SJSA1 (cell line): ENCODE results near the gene RASAL1. TPM values are rescaled to one million over a fixed set of nuclear protein-coding genes. Genes with fewer than 3 reads are reported as not detected.
A peak's percentile ranks its signal among the peaks of the same experiment; 100 is the strongest.

Experiments used
- DNase-seq, 2 experiments: peaks; one replicate each; pipeline ENCODE4 v3.0.0-alpha.2; 2015 to 2020; ENCODE audit warnings: low spot score in 2 of 2, low read depth in 1 of 2
- H3K27ac ChIP-seq: fragments of 250-450 bp; sonication (Bioruptor Pico); 2 replicates; pipeline ENCODE4 v1.5.1; 2020; ENCODE audit warnings: mild to moderate bottlenecking, moderate library complexity
- H3K27me3 ChIP-seq: fragments of 250-450 bp; sonication (Bioruptor Pico); replicated peaks from 2 replicates; pipeline ENCODE4 v1.5.1; 2020; ENCODE audit warnings: mild to moderate bottlenecking, moderate library complexity
- H3K36me3 ChIP-seq: fragments of 250-450 bp; sonication (Bioruptor Pico); 2 replicates; pipeline ENCODE4 v1.5.1; 2020; ENCODE audit warnings: mild to moderate bottlenecking
- H3K4me1 ChIP-seq: fragments of 250-450 bp; sonication (Bioruptor Pico); replicated peaks from 2 replicates; pipeline ENCODE4 v1.6.1; 2021; ENCODE audit warnings: mild to moderate bottlenecking
- H3K4me3 ChIP-seq: fragments of 250-450 bp; sonication (Bioruptor Pico); 2 replicates; pipeline ENCODE4 v1.5.1; 2020; ENCODE audit warnings: mild to moderate bottlenecking
- H3K9me3 ChIP-seq: fragments of 250-450 bp; sonication (Bioruptor Pico); replicated peaks from 2 replicates; pipeline ENCODE4 v1.5.1; 2020; ENCODE audit warnings: mild to moderate bottlenecking
- total RNA-seq: library from RNA; depleted of rRNA; stranded (reverse); fragments of >200 nt; shearing (Covaris generic); gene quantifications from 2 replicates; pipeline ENCODE4 v1.2.3, GENCODE V29; 2014; rRNA removed

RASAL1 gene
- total RNA-seq, result not detected in 2 replicates

DNA sequence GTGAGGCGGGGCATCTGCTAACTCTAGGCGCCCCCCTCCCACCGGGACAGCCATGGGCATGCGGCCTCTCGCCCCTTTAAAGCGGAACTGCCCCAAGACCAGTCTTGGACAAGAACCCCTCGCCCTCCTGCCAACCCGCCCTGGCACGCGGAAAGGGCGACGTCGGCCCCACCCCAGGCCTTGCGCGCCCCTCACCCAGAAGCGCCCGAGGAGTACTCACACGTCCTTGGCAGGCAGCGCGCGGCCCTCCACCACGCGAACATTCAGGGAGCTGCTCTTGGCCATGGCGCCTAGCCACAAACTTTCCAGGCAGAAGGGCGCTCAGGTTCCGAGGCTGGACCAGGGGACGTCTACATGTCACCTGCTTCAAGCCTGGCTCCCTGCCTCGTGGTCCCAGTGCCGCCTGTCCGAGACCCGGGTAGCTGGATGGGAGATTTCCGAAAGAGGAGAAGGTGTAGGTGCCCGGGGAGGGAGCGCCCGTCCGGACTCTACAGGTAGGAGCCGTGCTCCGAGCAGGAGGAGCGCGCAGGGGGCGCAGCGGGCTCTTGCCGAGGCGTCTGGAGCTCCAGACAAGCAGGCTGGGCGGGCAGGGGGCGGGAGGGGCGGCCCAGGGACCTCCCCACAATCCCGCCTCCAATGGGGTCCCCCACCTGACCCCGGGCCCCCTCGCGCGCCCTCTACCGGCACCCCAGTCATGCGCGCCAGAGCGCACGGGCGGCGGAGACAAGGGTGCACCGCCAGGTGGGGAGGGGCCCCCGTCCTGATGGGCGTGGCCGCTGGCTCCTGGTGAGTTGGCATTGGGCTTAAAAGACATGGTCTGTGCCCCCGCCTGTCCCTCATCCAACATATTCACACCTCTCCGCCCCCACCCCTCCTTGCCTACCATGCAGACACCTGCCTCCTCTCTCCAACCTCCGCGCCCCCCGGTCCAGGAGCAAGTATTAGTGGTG is at the start of gene RASAL1:
TSS of gene RASAL1 (minus strand) at position 584 of the 950 bp plus-strand sequence. CDS start at position 285, 299 bp downstream.
- no peaks in the 10 kb centered on the region; the same call in 1 of the 2 replicates for H3K27me3 ChIP-seq
- H3K36me3 ChIP-seq, result no peaks in the 10 kb centered on the region

DNA sequence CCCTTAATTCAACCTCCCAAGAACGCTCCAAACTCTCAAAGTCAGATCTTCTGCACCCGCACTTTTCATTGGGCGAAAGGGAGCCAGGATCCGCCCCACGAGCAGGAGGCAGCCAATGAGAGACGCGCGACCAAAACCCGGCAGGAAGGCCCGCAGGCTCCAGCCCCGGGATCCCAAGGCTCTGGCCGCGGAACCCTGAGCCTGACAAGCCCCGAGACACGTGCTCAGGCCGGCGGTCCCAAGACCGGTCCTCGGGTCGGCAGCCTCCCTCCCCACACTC is 49.3 kb upstream of the RASAL1 start:
- peak; percentile 89 to 96 for DNase-seq
- H3K27me3 ChIP-seq, result no peaks in the 10 kb centered on the region
- H3K4me1 ChIP-seq, result peaks cover 31% of the 10 kb centered on the region
- peak overlapping the region; percentile 97 for H3K27ac ChIP-seq
- H3K9me3 ChIP-seq, result no peaks in the 10 kb centered on the region
- peaks cover 52% of the 10 kb centered on the region for H3K36me3 ChIP-seq
- peak overlapping the region; percentile 93 for H3K4me3 ChIP-seq

More for the DNA sequence above, at the start of gene RASAL1:
- no peak for DNase-seq
- Histone ChIP-seq H3K9me3 (no peaks in the 10 kb centered on the region), H3K4me1 (no peaks in the 10 kb centered on the region), H3K4me3 (no peak within 1 kb of the TSS), H3K27ac (no peak within 1 kb of the TSS)

GRCh38 chr12:113184098-113184899 is 48.7 kb upstream of the RASAL1 start:
- peaks cover 56% of the 10 kb centered on the region for H3K36me3 ChIP-seq
- no peaks in the 10 kb centered on the region for H3K27me3 ChIP-seq
- H3K27ac ChIP-seq, result peak overlapping the region; percentile 97
- H3K4me3 ChIP-seq, result peak overlapping the region; percentile 93
- DNase-seq, result no peak
- H3K4me1 ChIP-seq, result peaks cover 31% of the 10 kb centered on the region
- no peaks in the 10 kb centered on the region for H3K9me3 ChIP-seq

GRCh38 chr12:113183030-113183589 is 47.5 kb upstream of the RASAL1 start:
- Histone ChIP-seq H3K4me1 (peaks cover 28% of the 10 kb centered on the region), H3K9me3 (no peaks in the 10 kb centered on the region), H3K36me3 (peaks cover 59% of the 10 kb centered on the region), H3K27me3 (no peaks in the 10 kb centered on the region), H3K27ac (no peak overlapping the region), H3K4me3 (no peak overlapping the region)
- no peak for DNase-seq

DNA sequence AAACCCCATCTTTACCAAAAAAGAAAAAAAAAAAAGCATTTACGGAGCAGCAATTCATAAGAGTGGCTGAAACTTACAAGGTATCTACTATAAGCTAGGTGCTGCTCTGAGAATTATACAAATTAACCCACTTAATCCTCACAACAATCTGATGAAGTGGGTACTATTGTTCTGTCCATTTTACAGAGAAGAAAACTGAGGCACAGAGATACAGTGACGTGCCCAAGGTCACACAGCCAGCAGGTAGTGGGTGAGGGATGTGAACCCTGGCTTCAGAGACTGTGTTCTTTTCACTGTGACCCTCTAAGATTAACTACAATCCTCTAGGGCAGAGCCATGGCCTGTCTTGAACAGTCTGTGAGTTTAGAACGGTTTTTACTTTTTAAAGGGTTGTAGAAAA is 46.4 kb upstream of the RASAL1 start:
- Histone ChIP-seq H3K36me3 (peaks cover 64% of the 10 kb centered on the region), H3K27me3 (no peaks in the 10 kb centered on the region), H3K27ac (no peak overlapping the region), H3K4me3 (no peak overlapping the region), H3K4me1 (peaks cover 16% of the 10 kb centered on the region), H3K9me3 (no peaks in the 10 kb centered on the region)
- DNase-seq, result no peak

DNA sequence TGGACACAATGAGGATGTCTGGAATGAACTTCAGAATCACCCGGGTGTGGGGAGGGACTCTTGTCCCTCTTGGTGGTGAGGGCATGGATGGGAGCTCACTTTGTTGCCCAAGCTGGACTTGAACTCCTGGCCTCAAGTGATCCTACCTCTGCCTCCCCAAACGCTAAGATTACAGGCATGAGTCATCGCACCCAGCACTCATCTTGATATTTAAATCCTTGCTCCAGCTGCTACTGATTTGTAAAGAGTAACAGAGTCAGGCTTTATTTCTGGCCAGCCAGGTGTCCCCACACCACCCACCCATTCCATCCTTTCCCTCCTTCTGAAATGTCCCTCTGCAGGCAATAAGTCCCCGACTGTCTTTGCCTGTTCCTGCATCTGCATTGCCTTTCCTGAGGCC is 44.8 kb upstream of the RASAL1 start:
- Histone ChIP-seq H3K9me3 (no peaks in the 10 kb centered on the region), H3K27ac (no peak overlapping the region), H3K4me1 (peaks cover 6% of the 10 kb centered on the region; the same call in 1 of the 2 replicates), H3K36me3 (peaks cover 65% of the 10 kb centered on the region), H3K4me3 (no peak overlapping the region), H3K27me3 (no peaks in the 10 kb centered on the region)
- DNase-seq, result no peak

GRCh38 chr12:113179023-113179422 is 43.5 kb upstream of the RASAL1 start:
- no peak overlapping the region for H3K27ac ChIP-seq
- H3K9me3 ChIP-seq, result 0 out of 2 replicates have a peak, but pooled peaks cover 2% of the 10 kb centered on the region
- H3K36me3 ChIP-seq, result peaks cover 71% of the 10 kb centered on the region

DNA sequence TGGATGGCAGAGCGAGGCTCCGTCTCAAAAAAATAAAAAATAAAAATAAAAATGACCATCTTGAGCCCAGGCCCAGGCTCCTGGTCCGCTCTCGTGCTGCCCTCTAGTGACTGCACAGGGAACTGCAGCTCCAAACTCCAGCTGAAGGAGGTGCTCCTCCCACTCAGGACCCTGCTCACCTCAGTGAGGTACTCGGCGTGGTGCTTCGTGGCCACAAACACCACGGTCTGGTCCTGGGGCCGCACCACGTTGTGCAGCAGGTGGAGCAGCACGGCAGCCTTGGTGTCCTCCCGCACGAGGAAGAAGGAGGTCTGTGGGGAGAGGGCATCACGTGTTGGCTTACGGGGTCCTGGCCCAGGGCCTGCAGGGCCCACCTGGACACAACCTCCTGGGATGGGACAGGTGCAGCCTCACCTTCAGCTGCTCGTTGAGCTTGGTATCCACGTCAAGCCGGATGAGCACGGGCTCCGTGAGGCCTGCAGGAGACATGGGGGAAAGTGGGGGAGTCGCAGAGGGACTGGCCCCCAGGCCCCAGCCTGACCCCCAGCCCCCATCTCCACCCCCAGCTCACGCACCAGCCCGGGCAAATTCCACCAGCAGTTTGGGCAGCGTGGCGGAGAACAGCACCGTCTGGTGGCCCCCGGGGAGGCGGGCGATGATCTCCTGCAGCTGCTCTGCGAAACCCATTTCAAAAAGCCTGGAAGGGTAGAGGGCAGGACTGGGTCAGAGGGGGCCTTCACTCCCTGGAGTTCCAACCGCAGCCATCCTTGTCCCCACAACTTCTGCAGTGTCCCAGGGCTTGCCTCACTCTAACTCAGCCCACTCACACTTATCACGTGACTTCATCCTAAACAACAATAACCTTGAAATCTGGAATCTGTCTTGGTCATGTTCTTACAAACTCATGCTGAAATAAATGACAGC is 39.2 kb upstream of the RASAL1 start:
- Histone ChIP-seq H3K27me3 (no peaks in the 10 kb centered on the region; the same call in 1 of the 2 replicates), H3K4me1 (no peaks in the 10 kb centered on the region), H3K4me3 (no peak overlapping the region), H3K36me3 (peaks cover 89% of the 10 kb centered on the region), H3K9me3 (0 out of 2 replicates have a peak, but pooled peaks cover 2% of the 10 kb centered on the region), H3K27ac (no peak overlapping the region)
- DNase-seq, result peak; percentile 53 to 76

More at GRCh38 chr12:113179023-113179422, 43.5 kb upstream of the RASAL1 start:
- no peak overlapping the region for H3K4me3 ChIP-seq
- no peaks in the 10 kb centered on the region for H3K27me3 ChIP-seq
- DNase-seq, result no peak
- H3K4me1 ChIP-seq, result peaks cover 3% of the 10 kb centered on the region; the same call in 1 of the 2 replicates

- no peaks in the 10 kb centered on the region for H3K4me1 ChIP-seq
- 0 out of 2 replicates have a peak, but pooled peaks cover 2% of the 10 kb centered on the region for H3K9me3 ChIP-seq
- peaks cover 89% of the 10 kb centered on the region for H3K36me3 ChIP-seq
- no peaks in the 10 kb centered on the region; the same call in 1 of the 2 replicates for H3K27me3 ChIP-seq
- no peak for DNase-seq
- no peak overlapping the region for H3K4me3 ChIP-seq
- no peak overlapping the region for H3K27ac ChIP-seq
Observed at GRCh38 chr12:113173081-113173698, 37.6 kb upstream of the RASAL1 start.

GRCh38 chr12:113172185-113172584 is 36.6 kb upstream of the RASAL1 start:
- Histone ChIP-seq H3K27ac (no peak overlapping the region), H3K27me3 (no peaks in the 10 kb centered on the region; the same call in 1 of the 2 replicates), H3K9me3 (0 out of 2 replicates have a peak, but pooled peaks cover 2% of the 10 kb centered on the region), H3K4me1 (no peaks in the 10 kb centered on the region), H3K4me3 (no peak overlapping the region), H3K36me3 (peaks cover 89% of the 10 kb centered on the region)
- no peak for DNase-seq

DNA sequence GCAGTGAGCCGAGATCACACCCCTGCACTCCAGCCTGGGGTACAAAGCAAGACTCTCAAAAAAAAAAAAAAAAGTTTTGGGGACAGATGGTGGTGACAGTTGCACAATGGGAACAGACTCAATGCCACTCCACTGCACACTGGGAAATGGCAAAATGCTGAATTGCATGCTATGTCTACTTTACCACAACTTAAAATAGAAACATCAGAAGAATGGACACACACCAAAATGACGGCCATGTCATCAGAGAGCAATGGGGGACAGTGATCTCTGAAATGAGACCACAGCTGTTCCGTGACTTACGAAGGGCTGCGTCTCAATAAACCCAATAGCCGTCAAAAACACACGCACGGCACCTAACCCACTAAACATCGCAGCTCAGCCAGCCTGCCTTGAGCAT is 36.0 kb upstream of the RASAL1 start:
- peaks cover 89% of the 10 kb centered on the region for H3K36me3 ChIP-seq
- 0 out of 2 replicates have a peak, but pooled peaks cover 2% of the 10 kb centered on the region for H3K9me3 ChIP-seq
- H3K27me3 ChIP-seq, result no peaks in the 10 kb centered on the region; the same call in 1 of the 2 replicates
- no peak overlapping the region for H3K27ac ChIP-seq
- no peak overlapping the region for H3K4me3 ChIP-seq
- H3K4me1 ChIP-seq, result no peaks in the 10 kb centered on the region
- no peak for DNase-seq

- Histone ChIP-seq H3K4me1 (no peaks in the 10 kb centered on the region), H3K27ac (no peak overlapping the region), H3K36me3 (peaks cover 89% of the 10 kb centered on the region), H3K4me3 (no peak overlapping the region), H3K9me3 (0 out of 2 replicates have a peak, but pooled peaks cover 2% of the 10 kb centered on the region), H3K27me3 (no peaks in the 10 kb centered on the region; the same call in 1 of the 2 replicates)
- no peak for DNase-seq
Observed at GRCh38 chr12:113170926-113171325, 35.4 kb upstream of the RASAL1 start.
